GM21786 (cell line): ENCODE data around the gene SH3BGRL2.

ENCODE experiments used
- ATAC-seq: cut with Tn5 transposase; IDR thresholded peaks from one replicate; pipeline ENCODE4 v1.9.1; 2021; ENCODE audit not compliant: unreplicated experiment

SH3BGRL2 gene

DNA sequence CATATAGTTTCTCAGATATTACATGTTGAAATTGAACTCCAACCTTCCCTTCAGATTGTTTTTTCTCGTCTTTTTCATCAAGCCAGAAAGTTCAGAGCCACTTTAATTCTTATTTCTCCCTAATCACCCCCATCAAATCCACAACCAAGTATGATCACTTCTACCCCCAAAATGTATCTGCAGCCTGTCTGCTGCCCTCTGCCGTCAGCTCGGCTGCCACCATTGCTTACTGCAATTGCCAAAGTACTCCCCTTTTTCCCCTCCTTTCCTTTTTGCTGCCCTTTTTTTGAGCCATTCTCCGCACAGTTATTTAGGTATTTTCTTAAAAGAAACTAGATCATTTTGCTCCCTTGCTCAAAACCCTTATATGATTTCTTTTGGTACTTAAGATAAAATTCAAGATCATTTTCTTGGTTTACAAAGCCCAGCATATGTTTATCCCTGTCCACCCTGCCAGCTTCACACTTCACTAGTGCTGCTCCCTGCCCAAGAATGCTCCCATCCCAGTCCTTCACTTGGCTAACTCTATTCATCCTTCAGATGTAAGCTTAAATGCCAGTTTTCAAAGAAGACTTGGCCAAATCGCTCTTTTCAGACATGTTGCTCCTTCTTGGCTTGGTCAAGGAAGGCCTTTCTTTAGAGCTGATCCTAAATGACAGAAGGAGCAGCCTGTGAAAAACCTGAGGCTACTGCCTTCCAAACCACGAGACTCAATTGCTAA, 63.7 kb downstream of the SH3BGRL2 start:
- no peak for ATAC-seq

DNA sequence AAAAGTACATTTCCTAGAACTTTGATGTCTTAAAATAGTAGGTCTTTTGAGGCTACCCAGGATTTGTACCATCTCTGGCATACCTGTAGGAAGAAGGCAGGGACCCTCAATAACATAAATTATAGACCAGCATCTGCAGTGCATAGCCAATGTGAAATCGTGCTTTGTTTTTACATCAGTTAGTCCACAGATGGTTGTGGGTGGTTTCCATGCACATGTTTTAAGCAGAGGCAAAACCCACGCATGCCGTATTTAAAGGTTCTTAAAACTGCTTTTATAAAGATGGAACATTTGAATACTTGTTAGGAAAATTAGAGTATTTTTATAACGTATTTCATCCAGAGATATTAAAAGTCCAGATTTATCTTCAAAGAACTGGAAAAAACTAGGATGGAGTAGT, 66.3 kb downstream of the SH3BGRL2 start:
- ATAC-seq, result no peak

DNA sequence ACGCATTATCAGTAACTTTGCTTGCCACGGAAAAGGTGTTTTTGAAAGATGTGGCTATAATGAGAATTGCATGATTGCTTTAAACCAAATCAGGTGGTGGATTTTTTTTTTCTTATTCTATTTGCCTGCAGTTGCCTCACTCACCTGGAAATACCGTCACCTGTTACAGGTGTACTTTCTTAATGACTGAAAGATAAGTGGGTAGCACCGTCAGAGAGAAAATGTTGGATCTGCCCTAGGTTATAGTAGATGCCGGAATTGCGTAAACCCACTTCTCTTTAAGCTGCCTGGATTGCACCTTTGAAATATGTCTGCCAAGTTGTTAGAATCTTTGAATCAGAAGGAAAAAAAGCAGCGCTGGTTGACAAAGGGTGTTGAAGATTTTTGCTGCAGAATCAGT, 68.5 kb downstream of the SH3BGRL2 start:
- ATAC-seq, result no peak

DNA sequence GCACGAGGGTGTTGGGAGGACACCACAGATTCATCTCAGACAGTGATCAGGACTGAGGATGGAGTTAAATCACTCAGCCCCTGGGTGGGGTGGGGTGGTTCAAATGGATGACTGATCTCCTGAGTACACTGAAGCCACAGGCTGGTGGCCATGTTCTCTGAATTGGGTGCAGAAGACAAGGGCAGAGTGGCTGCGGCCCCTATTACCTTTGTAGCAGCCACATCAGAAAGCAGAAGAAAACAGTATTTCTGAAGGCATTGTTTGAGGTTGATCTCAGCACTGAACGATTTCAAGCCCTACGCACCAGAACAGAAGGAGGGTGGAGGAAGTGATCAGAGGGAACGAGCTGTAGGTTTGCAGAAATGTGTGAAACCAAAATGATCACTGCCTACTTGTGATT, 71.6 kb downstream of the SH3BGRL2 start:
- ATAC-seq, result no peak

DNA sequence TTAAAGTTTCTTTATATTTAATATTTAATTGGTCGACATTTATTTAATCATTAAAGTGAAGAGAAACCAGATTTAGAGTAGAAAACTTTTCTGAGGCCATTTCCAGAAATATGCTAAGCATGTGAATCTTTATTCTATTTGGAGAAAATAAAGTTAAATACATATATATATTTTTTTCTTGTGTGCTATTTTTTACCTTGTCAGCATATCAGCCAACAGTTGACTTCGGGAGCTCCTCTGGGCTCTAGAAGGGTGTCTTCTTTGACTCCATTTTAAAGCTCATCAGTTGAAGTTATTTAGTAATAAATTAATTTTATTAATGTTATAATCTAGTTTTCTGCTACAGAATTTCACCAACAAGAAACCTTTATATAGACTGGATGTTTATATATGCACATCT, 73.1 kb downstream of the SH3BGRL2 start:
- no peak for ATAC-seq

DNA sequence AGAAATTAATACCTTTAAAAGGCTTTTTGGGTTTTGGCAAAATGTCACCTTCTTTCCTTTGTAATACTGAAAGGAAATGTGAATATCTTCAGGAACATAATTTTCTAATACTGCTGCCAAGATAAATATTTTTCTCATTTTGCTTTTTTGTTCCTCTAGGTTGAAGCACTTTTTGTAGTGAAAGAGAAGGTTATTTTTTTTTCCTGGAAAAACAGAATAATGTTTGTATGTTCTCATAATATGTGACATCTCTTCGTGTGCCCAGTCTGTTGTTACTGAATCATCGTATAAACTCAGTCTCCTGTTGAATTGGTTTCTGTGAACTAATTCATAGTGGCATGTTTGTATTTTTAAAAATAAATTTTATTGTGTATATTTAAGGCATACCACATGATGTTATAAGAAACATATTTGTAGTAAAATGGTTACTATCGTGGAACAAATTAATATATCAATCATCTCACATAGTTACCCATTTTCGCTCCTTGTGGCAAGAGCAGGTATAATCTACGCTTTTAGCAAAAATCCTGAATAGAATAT, 74.4 kb downstream of the SH3BGRL2 start:
- no peak for ATAC-seq

DNA sequence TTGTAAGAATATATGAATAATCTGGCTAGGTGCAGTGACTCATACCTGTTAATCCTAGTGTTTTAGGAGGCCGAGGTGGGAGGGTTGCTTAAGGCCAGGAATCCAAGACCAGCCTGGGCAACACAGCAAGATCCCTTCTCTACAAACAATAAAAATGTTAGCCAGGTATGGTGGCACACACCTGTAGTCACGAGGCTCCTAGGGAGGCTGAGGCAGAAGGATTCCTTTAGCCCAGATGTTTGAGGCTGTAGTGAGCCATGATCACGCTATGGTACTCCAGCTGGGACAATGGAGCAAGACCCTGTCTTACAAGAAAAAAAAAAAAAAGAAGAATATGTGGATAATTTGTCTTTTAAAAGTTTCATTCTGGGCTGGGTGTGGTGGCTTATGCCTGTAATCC, 75.4 kb downstream of the SH3BGRL2 start:
- no peak for ATAC-seq

DNA sequence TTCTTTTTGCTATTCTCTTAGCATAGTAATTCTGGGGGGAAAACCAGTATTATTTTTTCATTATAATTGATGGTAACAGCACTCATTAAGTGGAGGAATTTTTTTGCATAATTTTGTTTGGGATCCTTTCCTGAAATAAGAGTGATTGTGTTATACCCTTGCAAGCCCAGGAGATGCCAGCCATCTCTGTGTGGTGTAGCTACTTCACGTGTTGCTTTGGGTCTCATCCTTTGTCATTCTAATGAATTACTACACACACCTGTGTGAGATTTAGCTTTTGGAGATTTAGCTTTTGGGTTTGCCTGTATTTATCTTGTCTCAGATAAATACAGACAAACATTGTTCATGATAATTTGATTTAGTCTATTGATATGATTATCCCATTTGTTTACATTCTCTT, 76.5 kb downstream of the SH3BGRL2 start:
- no peak for ATAC-seq

DNA sequence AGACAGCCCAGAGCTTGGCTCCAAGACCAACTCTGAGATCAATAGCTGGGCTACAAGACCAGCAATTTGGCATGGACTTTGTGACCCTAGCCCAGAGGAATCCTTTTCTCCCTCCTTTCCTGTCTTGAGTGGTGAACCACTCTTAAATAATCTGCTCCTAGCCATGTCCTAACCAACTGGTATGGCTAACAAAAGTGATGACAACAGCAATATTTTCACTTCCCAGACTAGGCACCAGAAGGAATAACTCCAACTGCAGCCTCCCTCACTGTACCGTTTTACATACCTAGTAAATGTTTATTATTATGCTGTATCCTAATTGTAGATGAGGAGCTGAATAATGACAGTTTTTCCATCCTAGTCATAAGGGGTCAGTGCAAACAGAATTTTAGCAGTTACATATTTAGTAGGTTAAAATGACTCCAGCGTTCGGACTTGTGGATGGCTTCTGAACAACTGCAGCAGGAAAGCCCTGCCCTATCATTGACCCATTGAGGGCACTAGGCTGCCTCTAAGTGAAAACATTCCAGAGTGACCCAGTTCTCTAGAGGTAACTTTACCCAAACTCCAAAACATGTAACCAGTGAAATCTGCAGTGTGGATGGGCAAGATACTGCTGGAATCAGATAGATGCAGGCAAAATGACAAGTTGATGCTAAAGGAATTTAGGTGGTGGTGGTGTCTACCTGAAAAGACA, 77.1 kb downstream of the SH3BGRL2 start:
- ATAC-seq, result no peak

DNA sequence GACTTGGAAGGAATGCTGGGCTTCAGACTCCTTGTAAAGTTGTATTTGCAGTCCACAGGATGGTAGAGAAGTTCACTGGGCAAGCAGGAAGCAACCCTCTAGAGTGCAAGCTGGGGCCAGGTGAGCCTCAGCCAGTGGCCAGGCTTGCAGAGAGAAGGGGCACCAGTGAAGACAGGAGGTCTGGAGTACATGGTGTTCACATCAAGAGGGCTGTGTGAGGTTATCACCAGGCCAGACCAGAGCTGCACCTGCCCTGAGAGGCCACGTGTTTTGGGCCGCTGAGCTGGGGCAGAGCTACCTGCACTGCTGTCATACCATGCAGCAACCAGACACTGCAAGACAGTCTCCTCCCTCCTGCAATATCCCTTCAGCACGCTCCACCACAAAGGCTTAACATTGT, 79.0 kb downstream of the SH3BGRL2 start:
- ATAC-seq, result no peak

DNA sequence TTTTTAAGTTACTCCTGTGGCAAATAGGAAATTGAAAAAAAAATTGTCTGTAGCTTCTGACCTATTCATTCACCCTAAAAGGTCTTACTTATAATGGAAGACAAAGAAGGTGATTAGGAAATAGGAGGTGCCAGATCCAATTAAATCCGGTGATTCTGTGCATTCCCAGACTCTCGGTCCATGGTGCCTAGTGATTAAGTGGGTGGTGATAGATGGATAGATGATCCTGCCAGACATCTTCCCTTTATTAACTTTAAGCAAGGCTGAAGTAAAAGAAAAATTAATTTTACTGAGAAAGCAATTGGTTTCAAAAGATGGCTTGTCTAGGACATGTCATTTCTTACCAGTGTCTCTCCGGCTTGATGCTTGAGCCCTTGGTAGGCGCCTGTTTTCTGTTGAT, 80.0 kb downstream of the SH3BGRL2 start:
- ATAC-seq, result no peak

DNA sequence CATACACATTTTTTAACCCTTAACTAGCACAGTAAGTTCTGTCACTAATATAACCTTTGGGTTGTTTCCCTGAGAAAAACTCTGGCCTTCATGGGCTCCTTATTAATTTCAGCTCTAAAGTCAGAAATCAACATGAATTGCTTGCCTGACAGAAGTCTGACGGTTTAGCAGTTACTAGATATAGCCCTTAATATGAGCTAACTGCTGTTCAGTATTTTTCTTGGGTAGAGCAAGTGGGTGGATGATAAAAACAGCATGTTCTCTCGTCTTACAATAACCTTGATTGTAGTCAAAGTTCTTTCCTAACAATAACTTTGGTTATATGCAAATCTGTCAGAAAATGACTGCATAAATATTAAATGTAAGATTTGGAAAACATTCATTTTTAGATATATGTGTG, 81.0 kb downstream of the SH3BGRL2 start:
- no peak for ATAC-seq

DNA sequence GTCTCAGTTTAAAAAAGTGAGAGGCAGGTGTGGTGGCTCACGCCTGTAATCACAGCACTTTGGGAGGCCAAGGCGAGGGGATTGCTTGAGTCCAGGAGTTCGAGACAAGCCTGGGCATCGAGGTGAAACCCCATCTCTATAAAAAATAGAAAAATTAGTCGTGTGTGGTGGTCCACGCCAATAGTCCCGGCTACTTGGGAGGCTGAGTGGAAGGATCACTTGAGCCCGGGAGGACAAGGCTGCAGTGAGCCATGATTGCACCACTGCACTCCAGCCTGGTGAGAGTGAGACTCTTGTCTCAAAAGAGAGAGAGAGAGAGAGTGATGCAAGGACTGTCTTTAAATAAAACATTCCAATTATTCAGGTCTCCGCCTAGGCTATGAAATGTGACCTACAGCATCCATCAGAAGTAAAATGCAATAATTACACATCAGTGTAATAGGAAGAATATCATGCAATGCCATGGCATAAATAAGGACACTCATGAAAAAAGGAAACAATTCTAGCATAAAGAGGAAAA, 81.5 kb downstream of the SH3BGRL2 start:
- ATAC-seq, result no peak

DNA sequence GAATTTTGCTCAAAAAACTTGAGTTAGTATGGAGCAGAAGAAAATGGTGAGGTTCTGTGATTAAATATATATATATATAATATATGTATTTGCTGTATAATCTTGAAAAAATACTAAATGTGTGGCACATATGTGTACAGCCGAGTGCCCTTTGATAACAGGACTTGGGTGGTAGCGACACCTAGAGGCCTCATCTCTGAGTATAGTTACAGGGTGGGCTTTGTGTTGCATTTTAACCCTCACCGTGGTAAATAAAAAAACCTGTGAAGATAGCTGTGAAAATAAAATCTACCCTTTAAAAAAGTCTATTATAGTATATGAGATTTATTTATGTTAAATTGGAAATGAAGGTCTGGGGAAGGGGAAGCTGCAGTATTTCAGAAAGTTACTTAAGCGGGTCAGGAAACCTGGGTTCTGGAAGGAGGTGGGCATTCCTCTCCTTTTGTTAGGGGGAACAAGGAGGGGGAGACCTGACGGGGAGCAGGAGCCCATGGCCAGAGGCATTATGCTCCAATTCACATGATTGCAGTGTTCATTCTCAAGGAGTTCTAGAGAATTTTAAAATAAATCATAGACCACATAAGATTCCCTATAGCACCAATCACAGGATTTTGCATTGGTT, 82.7 kb downstream of the SH3BGRL2 start:
- ATAC-seq, result peak; percentile 76

DNA sequence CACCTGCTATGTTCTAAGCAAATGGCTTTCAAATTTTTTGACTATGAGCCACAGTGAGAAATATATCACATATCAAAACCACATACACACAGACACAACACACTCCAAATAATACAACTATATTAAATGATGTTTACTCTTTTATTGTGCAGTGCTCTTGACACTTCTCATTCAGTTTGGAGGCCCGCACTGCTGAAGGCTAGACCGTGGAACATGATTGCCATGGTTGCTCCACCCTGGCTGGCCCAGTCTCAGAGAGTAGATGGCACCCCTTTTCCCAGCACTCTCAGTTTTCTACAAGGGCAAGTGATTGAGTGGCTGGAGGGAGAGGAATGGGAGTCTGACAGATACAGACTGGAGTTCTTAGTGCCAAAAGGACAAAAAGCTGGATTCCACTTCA, 86.9 kb downstream of the SH3BGRL2 start:
- ATAC-seq, result no peak

DNA sequence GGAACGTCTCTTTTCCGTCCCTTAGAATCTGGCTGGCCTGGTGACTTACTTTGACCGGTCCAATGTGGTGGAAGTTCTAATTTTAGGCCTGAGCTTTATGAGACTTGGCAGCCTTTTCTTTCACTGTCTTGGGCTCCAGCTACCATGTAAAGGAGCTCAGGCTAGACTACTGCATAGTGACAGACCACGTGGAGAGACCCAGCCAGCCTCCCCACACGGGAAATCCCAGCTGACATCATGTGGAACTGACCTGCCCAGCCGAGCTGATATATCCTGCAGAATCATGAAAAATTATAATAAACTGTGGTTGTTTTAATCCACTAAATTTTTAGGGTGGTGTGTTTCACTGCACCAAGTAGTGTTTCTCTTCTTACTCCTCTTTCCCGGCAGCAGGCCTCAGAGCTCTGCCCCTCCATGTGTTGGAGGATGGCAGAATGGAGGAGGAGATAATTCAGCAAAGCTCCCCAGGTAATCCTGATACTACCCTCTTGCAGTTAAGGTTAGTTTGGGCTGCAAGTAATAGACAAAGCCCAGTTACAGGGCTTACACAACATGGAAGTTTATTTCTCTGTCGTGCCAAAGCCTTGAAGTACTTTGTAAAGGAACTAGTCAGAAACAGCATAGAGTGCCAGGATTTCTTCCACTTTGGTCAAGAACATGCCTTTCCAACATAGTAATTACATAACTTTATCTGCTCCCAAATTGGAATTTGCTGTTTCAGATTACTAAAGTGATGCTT, 87.5 kb downstream of the SH3BGRL2 start:
- ATAC-seq, result no peak

DNA sequence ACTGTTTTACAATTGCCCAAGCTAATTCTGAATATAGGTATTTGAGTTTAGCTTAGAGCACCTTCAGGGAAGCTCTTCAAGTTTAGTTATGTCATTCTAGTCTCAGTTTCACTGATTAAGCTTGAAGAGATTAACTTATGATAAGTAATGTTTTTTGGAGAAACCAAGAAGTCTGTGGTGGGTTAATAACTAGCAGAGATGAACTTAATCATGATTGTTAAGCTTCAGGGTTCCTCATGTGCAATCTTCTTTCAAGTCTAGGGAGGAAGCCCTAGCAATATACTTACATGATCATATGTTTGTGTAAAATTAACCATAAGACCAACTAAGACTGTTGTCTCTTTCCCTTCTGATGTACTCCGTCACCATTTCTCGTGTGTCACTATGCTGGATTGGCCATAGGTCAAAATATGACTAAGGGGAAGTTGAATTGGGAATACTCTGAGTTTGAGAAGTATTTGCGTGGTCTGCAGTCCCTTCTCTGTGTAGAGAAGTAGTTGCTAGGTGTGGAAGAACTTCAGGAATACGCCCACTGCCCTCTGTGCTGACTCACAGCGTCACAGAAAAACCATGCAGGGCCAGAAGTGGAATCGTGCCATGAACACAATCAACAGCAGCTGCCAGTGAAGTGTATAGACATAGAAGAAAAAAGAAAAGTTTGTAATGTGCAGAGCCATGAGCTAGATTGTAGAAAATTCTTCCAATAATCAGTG, 88.3 kb downstream of the SH3BGRL2 start:
- no peak for ATAC-seq

DNA sequence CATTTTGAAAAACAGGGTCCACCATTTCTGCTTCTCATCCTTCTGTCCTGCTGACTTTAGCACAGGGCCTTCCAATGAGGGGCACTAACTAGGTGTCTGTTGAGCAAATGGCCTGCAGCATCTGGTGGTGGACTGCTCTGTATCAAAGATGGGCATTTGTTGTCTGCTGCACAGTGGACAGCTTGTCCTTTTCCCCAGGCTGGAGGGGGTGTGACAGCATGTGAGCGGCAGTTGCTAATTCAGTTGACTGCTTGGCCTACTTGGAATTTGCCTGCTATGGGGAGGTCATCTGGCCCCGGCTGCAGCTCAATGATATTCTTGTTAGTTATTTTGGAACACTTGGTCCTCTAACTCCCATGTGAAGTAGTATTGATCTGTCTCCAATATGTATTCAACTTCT, 93.7 kb downstream of the SH3BGRL2 start:
- ATAC-seq, result no peak

DNA sequence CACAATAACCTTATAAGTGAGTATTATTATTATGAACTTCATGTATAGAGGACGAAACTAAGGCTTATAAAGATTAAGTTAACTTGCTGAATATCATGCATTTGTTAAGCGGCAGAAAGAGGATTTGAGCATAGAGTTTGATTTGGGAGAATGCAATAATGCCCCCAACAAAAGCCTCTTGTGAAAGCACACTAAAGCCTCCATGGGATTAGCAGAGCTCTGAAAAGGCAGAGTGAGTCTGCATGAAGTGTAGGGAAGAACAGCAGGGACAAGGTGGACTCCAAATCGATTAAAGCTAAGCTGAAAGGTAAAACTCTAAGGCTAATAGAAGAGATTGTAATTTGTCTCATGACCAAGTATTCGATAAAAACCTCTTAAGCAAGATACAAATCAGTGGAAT, 100.3 kb downstream of the SH3BGRL2 start:
- no peak for ATAC-seq

DNA sequence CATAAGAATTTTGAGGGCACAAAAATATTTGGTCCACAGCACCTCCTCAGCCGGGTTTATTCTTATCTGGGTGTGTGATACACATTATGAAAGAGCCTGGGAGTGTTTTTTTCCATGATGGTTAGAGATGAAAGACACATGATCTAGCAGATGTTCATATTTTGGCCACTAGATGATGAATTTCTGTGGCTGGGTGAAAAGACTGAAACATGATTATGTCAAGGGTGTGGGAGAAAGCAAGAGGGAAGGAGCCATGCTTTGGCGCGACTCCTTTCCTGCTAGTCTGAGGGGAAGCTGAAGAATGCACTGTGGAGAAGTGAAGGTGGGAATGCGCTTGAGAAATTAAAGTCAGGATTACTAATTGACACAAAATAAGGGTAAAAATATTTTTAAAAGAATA, 102.3 kb downstream of the SH3BGRL2 start:
- no peak for ATAC-seq

DNA sequence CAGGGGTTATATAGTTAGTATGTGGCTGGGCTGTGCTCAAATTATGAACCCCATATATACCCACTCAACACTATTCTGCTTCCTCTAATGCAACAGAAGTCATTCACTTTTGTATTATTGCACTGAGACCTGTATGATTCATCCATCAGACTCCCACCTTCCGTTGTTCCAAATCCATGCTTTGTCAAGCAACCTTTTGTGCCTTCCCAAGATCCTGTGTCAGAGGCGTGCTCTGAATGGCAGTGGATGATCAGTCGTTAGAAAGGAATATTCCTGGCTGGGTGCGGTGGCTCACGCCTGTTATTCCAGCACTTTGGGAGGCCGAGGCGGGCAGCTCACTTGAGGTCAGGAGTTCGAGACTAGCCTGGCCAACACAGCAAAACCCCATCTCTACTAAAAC, 103.2 kb downstream of the SH3BGRL2 start:
- no peak for ATAC-seq
